ENCODE results near the gene MCUR1.
A peak's percentile ranks its signal among the peaks of the same experiment; 100 is the strongest.
"Not testable (repeated sequence)": the region's sequence is repeated elsewhere in the genome, so short reads cannot be mapped to it uniquely, and the experiment has no call there.

Gene MCUR1

DNA sequence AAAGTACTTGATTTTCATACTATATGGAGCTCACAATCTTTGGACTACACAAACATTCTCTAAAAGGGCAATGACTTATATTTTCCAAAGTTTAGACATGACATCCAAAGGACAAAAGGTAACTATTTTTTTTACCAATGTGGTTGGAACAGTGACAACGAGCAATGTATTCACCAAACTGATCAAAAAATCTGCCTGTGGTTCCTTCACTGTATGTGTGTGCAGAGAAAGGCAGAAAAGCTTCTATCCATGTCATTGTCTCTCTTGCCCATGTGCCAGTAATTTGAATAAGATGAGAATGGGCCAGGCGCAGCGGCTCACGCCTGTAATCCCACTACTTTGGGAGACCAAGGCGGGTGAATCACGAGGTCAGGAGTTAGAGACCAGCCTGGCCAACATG lies 25.5 kb downstream of the MCUR1 start:
- peaks cover 22% of the 10 kb centered on the region for H3K36me3 ChIP-seq (ENCODE audit: control insufficient read depth, insufficient read depth, low read length)
- 87 to 96% methylated on average over 6 of the region's 6 CpGs for WGBS, 2 experiments

GRCh38 chr6:13787137-13787536 lies 27.2 kb downstream of the MCUR1 start:
- H3K4me3 ChIP-seq (ENCODE audit: insufficient read depth, low read depth, low read length), result no peak overlapping the region
- no peaks in the 10 kb centered on the region for H3K9me3 ChIP-seq (ENCODE audit: control insufficient read depth, low read length)
- H3K4me1 ChIP-seq (ENCODE audit: control insufficient read depth, insufficient read depth, low read length), result peaks cover 9% of the 10 kb centered on the region
- H3K36me3 ChIP-seq (ENCODE audit: control insufficient read depth, insufficient read depth, low read length), result peaks cover 18% of the 10 kb centered on the region
- H3K27ac ChIP-seq (ENCODE audit: insufficient read depth, low read depth, low read length, poor library complexity, severe bottlenecking), result peak overlapping the region; percentile 89
- H3K27me3 ChIP-seq (ENCODE audit: control insufficient read depth, insufficient read depth, low read length, poor library complexity, severe bottlenecking), result no peaks in the 10 kb centered on the region
- 49 to 53% methylated on average over 8 of the region's 8 CpGs for WGBS, 2 experiments

More for the DNA sequence above, 25.5 kb downstream of the MCUR1 start:
- H3K4me3 ChIP-seq (ENCODE audit: insufficient read depth, low read depth, low read length), result no peak overlapping the region
- H3K4me1 ChIP-seq (ENCODE audit: control insufficient read depth, insufficient read depth, low read length), result peaks cover 9% of the 10 kb centered on the region
- H3K9me3 ChIP-seq (ENCODE audit: control insufficient read depth, low read length), result no peaks in the 10 kb centered on the region
- no peak overlapping the region for H3K27ac ChIP-seq (ENCODE audit: insufficient read depth, low read depth, low read length, poor library complexity, severe bottlenecking)
- H3K27me3 ChIP-seq (ENCODE audit: control insufficient read depth, insufficient read depth, low read length, poor library complexity, severe bottlenecking), result no peaks in the 10 kb centered on the region

DNA sequence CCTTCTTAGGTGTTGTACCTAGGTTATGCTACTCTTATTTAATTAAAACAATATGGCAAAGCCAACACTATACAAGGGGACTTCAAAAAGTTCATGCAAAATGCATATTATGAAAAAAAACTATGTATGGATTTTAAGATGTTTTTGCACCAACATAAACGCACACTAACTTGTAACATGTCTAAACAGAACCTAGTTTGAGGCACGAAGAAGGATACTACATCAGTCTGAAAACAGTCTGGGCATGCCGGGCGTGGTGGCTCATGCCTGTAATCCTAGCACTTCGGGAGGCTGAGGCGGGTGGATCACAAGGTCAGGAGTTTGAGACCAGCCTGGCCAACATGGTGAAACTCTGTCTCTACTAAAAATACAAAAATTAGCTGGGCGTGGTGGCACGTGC lies 34.2 kb downstream of the MCUR1 start:
- H3K9me3 ChIP-seq (ENCODE audit: control insufficient read depth, low read length); H3K4me3 ChIP-seq (ENCODE audit: insufficient read depth, low read depth, low read length); H3K27ac ChIP-seq (ENCODE audit: insufficient read depth, low read depth, low read length, poor library complexity, severe bottlenecking); H3K4me1 ChIP-seq (ENCODE audit: control insufficient read depth, insufficient read depth, low read length); H3K36me3 ChIP-seq (ENCODE audit: control insufficient read depth, insufficient read depth, low read length); H3K27me3 ChIP-seq (ENCODE audit: control insufficient read depth, insufficient read depth, low read length, poor library complexity, severe bottlenecking): not testable (repeated sequence)
- WGBS, 2 experiments, result 94% methylated on average over 8 of the region's 8 CpGs

DNA sequence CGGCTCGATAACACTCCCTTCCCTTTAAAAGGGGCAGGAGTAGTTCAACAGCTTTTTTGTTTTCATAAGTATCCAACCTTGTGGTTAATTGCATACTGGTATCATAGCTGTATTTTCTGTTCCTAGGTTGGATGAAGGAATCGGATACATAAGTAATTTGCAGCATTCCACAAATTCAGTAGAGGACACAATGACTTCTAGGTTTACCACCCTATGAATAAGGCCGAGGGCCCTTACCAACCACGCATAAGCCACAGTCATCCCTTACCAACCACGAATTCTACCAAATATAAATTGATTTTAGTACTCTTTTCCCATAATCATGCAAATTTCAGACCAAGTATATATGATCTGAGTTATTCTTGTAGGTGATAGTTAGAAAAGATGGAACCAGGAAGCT lies 36.3 kb downstream of the MCUR1 start:
- Histone ChIP-seq H3K36me3 (ENCODE audit: control insufficient read depth, insufficient read depth, low read length) (no peaks in the 10 kb centered on the region), H3K27ac (ENCODE audit: insufficient read depth, low read depth, low read length, poor library complexity, severe bottlenecking) (no peak overlapping the region), H3K4me1 (ENCODE audit: control insufficient read depth, insufficient read depth, low read length) (no peaks in the 10 kb centered on the region), H3K4me3 (ENCODE audit: insufficient read depth, low read depth, low read length) (no peak overlapping the region), H3K9me3 (ENCODE audit: control insufficient read depth, low read length) (no peaks in the 10 kb centered on the region), H3K27me3 (ENCODE audit: control insufficient read depth, insufficient read depth, low read length, poor library complexity, severe bottlenecking) (no peaks in the 10 kb centered on the region)
- WGBS, 2 experiments, result 96 to 97% methylated on average over 6 of the region's 6 CpGs

DNA sequence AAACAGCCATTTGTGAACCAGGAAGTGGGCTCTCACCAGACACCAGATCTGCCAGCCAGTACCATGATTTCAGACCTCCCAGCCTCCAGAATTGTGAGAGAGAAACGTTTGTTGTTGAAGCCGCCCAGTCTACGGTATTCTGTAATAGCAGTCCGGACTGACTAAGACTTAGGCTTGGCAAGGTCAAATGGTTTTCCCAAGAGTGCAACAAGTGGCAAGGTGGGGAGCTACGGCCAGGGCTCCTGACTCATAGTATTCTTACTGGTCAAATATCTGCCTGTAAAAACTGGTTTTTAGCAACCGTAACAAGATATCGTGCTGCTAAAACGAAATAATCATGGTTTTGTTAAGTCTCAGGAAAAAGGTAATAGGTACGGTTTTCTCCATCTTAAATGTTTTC lies 37.8 kb downstream of the MCUR1 start:
- no peaks in the 10 kb centered on the region for H3K27me3 ChIP-seq (ENCODE audit: control insufficient read depth, insufficient read depth, low read length, poor library complexity, severe bottlenecking)
- 93 to 94% methylated on average over 9 of the region's 9 CpGs for WGBS, 2 experiments
- H3K4me1 ChIP-seq (ENCODE audit: control insufficient read depth, insufficient read depth, low read length), result no peaks in the 10 kb centered on the region
- no peaks in the 10 kb centered on the region for H3K9me3 ChIP-seq (ENCODE audit: control insufficient read depth, low read length)
- no peak overlapping the region for H3K27ac ChIP-seq (ENCODE audit: insufficient read depth, low read depth, low read length, poor library complexity, severe bottlenecking)
- no peak overlapping the region for H3K4me3 ChIP-seq (ENCODE audit: insufficient read depth, low read depth, low read length)
- no peaks in the 10 kb centered on the region for H3K36me3 ChIP-seq (ENCODE audit: control insufficient read depth, insufficient read depth, low read length)

DNA sequence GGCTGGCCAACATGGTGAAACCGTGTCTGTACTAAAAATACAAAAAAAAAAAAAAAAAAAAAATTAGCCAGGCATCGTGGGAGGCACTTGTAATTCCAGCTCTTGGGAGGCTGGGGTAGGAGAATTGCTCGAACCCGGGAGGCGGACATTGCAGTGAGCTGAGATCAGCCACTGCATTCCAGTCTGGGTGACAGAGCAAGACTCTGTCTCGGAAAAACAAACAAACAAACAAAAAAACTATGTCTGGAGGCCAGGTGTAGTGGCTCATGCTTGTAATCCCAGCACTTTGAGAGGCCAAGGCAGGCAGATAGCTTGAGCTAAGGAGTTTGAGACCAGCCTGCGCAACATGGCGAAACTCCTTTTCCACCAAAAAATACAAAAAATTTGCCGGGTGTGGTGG lies 38.9 kb downstream of the MCUR1 start:
- H3K27ac ChIP-seq (ENCODE audit: insufficient read depth, low read depth, low read length, poor library complexity, severe bottlenecking); H3K4me3 ChIP-seq (ENCODE audit: insufficient read depth, low read depth, low read length); H3K27me3 ChIP-seq (ENCODE audit: control insufficient read depth, insufficient read depth, low read length, poor library complexity, severe bottlenecking); H3K9me3 ChIP-seq (ENCODE audit: control insufficient read depth, low read length); H3K36me3 ChIP-seq (ENCODE audit: control insufficient read depth, insufficient read depth, low read length); H3K4me1 ChIP-seq (ENCODE audit: control insufficient read depth, insufficient read depth, low read length): not testable (repeated sequence)
- WGBS, 2 experiments, result 82 to 90% methylated on average over 9 of the region's 9 CpGs

GRCh38 chr6:13772358-13773030 lies 41.9 kb downstream of the MCUR1 start:
- H3K4me3 ChIP-seq (ENCODE audit: insufficient read depth, low read depth, low read length); H3K4me1 ChIP-seq (ENCODE audit: control insufficient read depth, insufficient read depth, low read length); H3K9me3 ChIP-seq (ENCODE audit: control insufficient read depth, low read length); H3K27me3 ChIP-seq (ENCODE audit: control insufficient read depth, insufficient read depth, low read length, poor library complexity, severe bottlenecking); H3K27ac ChIP-seq (ENCODE audit: insufficient read depth, low read depth, low read length, poor library complexity, severe bottlenecking); H3K36me3 ChIP-seq (ENCODE audit: control insufficient read depth, insufficient read depth, low read length): not testable (repeated sequence)
- WGBS, 2 experiments, result 95 to 96% methylated on average over 35 of the region's 35 CpGs

GRCh38 chr6:13769655-13770053 lies 44.7 kb downstream of the MCUR1 start:
- peaks cover 6% of the 10 kb centered on the region for H3K4me1 ChIP-seq (ENCODE audit: control insufficient read depth, insufficient read depth, low read length)
- H3K27ac ChIP-seq (ENCODE audit: insufficient read depth, low read depth, low read length, poor library complexity, severe bottlenecking), result no peak overlapping the region
- no peaks in the 10 kb centered on the region for H3K27me3 ChIP-seq (ENCODE audit: control insufficient read depth, insufficient read depth, low read length, poor library complexity, severe bottlenecking)
- no peaks in the 10 kb centered on the region for H3K9me3 ChIP-seq (ENCODE audit: control insufficient read depth, low read length)
- WGBS, 2 experiments, result 94% methylated on average over 27 of the region's 27 CpGs
- H3K4me3 ChIP-seq (ENCODE audit: insufficient read depth, low read depth, low read length), result no peak overlapping the region
- no peaks in the 10 kb centered on the region for H3K36me3 ChIP-seq (ENCODE audit: control insufficient read depth, insufficient read depth, low read length)

DNA sequence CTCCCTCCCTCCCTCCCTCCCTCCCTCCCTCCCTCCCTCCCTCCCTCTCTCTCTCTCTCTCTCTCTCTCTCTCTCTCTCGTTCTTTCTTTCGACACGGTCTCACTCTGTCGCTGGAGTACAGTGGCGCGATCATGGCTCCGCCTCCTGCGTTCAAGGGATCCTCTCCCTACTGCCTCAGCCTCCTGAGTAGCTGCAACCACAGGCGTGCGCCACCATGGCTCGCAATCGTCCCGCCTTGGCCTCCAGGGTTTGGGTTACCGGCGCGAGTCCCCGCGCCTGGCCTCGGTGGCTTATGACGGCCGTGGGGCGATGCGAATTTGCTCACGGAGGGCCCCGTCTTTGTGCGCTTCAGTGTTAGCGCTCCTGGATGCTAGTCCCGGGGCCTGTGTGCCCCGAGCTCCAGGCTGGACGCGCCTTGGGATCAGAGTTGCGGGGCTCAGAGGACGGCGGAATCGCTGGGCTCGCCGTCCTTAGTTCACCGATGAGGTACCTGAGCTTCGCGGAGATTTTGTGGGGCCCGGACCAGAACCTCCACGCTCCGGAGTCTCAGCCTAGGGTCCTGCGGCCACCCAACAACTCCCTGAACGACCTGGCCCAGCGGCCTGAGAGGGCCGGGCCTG lies 45.2 kb downstream of the MCUR1 start:
- H3K4me3 ChIP-seq (ENCODE audit: insufficient read depth, low read depth, low read length), result no peak overlapping the region
- no peak overlapping the region for H3K27ac ChIP-seq (ENCODE audit: insufficient read depth, low read depth, low read length, poor library complexity, severe bottlenecking)
- no peaks in the 10 kb centered on the region for H3K36me3 ChIP-seq (ENCODE audit: control insufficient read depth, insufficient read depth, low read length)
- 96% methylated on average over 47 of the region's 47 CpGs for WGBS, 2 experiments
- no peaks in the 10 kb centered on the region for H3K9me3 ChIP-seq (ENCODE audit: control insufficient read depth, low read length)
- H3K4me1 ChIP-seq (ENCODE audit: control insufficient read depth, insufficient read depth, low read length), result peaks cover 6% of the 10 kb centered on the region
- H3K27me3 ChIP-seq (ENCODE audit: control insufficient read depth, insufficient read depth, low read length, poor library complexity, severe bottlenecking), result no peaks in the 10 kb centered on the region

DNA sequence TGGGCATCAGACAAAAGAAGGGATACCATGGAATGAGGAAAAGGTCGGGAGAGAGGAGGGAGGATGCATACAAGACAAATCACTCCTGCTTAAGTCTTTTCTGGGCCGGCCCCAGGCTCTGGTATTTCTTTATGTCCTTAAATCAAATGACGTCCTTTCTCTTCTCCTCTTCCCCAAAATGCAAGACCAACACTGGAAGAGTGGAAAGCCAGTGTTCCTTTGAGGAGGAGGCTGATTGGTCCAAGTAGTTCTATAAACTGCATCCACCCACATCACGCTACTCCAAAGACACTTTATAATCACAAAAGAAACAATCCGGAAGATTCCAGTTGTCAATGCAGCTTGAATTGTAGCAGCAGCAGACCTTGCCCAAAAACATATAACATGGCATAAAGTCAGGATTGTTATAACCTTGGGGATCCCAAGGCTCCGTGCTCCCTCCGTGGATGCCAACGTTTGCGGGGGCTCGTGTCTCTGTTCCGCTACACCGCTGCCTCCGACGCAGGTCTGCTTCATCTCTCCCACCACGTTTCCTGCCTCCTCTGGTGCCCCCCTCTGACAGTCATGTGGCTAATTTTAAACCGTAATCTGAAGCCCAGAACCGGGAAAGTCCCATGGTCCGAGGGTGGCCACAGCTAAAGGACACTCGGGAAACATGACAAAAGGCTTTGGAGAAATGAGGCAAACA lies 47.1 kb downstream of the MCUR1 start:
- no peak overlapping the region for H3K27ac ChIP-seq (ENCODE audit: insufficient read depth, low read depth, low read length, poor library complexity, severe bottlenecking)
- H3K36me3 ChIP-seq (ENCODE audit: control insufficient read depth, insufficient read depth, low read length), result no peaks in the 10 kb centered on the region
- H3K4me3 ChIP-seq (ENCODE audit: insufficient read depth, low read depth, low read length), result no peak overlapping the region
- no peaks in the 10 kb centered on the region for H3K9me3 ChIP-seq (ENCODE audit: control insufficient read depth, low read length)
- no peaks in the 10 kb centered on the region for H3K27me3 ChIP-seq (ENCODE audit: control insufficient read depth, insufficient read depth, low read length, poor library complexity, severe bottlenecking)
- WGBS, 2 experiments, result 47 to 50% methylated on average over 19 of the region's 19 CpGs
- peaks cover 6% of the 10 kb centered on the region for H3K4me1 ChIP-seq (ENCODE audit: control insufficient read depth, insufficient read depth, low read length)
